Skeletal muscle satellite cell (primary cell): ENCODE results near the gene PTGES2.
"Not testable (repeated sequence)": the region's sequence is repeated elsewhere in the genome, so short reads cannot be mapped to it uniquely, and the experiment has no call there.

Experiments used
- H3K27me3 ChIP-seq: 2 replicates; pipeline ENCODE4 v1.7.0; 2013; ENCODE audit warnings: low read length; ENCODE audit not compliant: control insufficient read depth, insufficient read depth
- H3K36me3 ChIP-seq: 2 replicates; pipeline ENCODE4 v1.7.0; 2013; ENCODE audit warnings: mild to moderate bottlenecking, control low read depth, low read length; ENCODE audit not compliant: insufficient read depth
- H3K4me1 ChIP-seq: 2 replicates; pipeline ENCODE4 v1.7.0; 2013; ENCODE audit warnings: low read length; ENCODE audit not compliant: control insufficient read depth, insufficient read depth
- H3K4me2 ChIP-seq: 2 replicates; pipeline ENCODE4 v1.7.0; 2013; ENCODE audit warnings: mild to moderate bottlenecking, low read length
- H3K4me3 ChIP-seq: 2 replicates; pipeline ENCODE4 v1.7.0; 2013; ENCODE audit warnings: low read length
- H3K9ac ChIP-seq: 2 replicates; pipeline ENCODE4 v1.7.0; 2013; ENCODE audit warnings: mild to moderate bottlenecking, low read depth, low read length, moderate library complexity
- H3K9me3 ChIP-seq: replicated peaks from 2 replicates; pipeline ENCODE4 v1.7.0; 2013; ENCODE audit warnings: mild to moderate bottlenecking, control low read depth, low read length

Gene PTGES2

DNA sequence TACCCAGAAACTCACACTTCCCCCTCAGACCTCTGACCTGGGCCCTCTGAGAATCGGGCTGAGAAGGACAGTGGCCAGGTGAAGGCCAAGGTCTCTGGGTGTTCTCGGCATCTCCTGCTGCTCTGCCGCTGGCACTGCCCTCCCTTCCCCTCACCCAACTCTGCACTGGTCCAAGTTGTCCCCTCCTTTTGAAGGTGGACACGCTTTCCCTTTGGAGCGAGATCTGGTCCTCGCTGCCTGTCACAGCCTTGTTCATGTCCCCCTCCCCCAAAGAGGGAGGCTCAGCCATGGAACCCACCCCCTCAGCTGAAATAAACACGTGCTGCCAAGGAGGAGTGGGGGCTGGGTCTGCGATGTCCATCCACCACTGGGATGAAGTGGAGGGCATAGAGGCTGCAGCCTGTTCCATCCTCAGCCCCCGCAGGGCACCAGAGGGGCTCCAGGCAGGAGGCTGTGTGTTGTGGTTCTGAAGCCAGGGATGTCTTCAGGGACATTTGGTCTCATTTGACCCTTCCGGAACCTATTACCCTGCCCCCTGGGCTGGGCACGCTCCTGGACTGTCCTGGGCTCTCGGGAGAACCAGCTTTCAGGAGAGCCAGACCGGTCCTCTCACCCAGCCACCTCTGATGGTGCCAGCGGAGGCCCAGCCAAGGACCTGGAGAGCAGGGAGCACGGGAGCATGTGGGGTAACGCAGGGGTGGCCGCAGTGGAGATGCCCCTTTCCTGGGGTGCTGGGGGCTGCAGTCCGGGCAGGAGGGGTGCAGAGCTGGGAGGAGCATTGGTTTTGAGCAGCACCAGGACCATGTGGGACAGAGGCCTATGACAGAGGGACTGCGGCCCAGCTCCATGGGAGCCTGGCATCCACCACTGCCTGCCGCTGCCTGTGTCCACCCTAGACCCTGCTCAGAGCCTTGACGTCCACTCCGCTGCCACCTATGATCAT, 17.0 kb upstream of the PTGES2 start:
- no peaks in the 10 kb centered on the region for H3K9me3 ChIP-seq
- H3K36me3 ChIP-seq, result no peaks in the 10 kb centered on the region
- no peak overlapping the region for H3K4me3 ChIP-seq
- no peak overlapping the region for H3K4me2 ChIP-seq
- H3K4me1 ChIP-seq, result peaks cover 6% of the 10 kb centered on the region
- peaks cover 17% of the 10 kb centered on the region for H3K27me3 ChIP-seq
- H3K9ac ChIP-seq, result no peak overlapping the region

GRCh38 chr9:128143525-128144238, 16.2 kb upstream of the PTGES2 start:
- no peak overlapping the region for H3K9ac ChIP-seq
- no peak overlapping the region for H3K4me3 ChIP-seq
- H3K9me3 ChIP-seq, result no peaks in the 10 kb centered on the region
- H3K36me3 ChIP-seq, result no peaks in the 10 kb centered on the region
- H3K4me1 ChIP-seq, result peaks cover 3% of the 10 kb centered on the region
- no peak overlapping the region for H3K4me2 ChIP-seq
- peaks cover 17% of the 10 kb centered on the region for H3K27me3 ChIP-seq

DNA sequence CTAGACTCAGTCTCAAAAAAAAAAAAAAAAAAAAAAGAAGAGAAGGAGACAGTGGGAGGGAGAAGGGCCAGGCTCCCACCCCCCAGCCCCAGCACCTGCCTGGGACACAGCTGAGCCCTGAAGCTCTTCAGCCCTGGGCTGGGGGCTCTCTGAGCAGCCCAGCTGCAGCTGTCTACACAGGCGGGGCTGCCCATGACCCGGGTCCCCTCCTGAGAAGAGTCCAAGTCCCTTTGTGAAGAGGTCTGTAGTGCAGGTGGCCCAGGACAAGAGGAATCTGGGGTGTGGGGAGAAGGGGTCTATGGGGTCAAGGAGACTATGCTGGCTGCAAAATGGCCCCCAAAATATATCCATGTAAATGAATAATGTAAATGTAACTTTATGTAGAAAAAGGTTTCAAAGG, 15.1 kb upstream of the PTGES2 start:
- H3K36me3 ChIP-seq, result no peaks in the 10 kb centered on the region
- H3K4me3 ChIP-seq, result no peak overlapping the region
- H3K4me2 ChIP-seq, result no peak overlapping the region
- H3K4me1 ChIP-seq, result no peaks in the 10 kb centered on the region
- H3K9ac ChIP-seq, result no peak overlapping the region
- H3K27me3 ChIP-seq, result peaks cover 17% of the 10 kb centered on the region
- H3K9me3 ChIP-seq, result no peaks in the 10 kb centered on the region

GRCh38 chr9:128142061-128142460, 14.5 kb upstream of the PTGES2 start:
- no peaks in the 10 kb centered on the region for H3K9me3 ChIP-seq
- H3K4me2 ChIP-seq, result no peak overlapping the region
- H3K4me3 ChIP-seq, result no peak overlapping the region
- no peaks in the 10 kb centered on the region for H3K36me3 ChIP-seq
- H3K9ac ChIP-seq, result no peak overlapping the region
- peaks cover 5% of the 10 kb centered on the region for H3K4me1 ChIP-seq
- peaks cover 17% of the 10 kb centered on the region for H3K27me3 ChIP-seq

GRCh38 chr9:128141604-128142003, 14.1 kb upstream of the PTGES2 start:
- no peak overlapping the region for H3K4me3 ChIP-seq
- H3K4me1 ChIP-seq, result peaks cover 7% of the 10 kb centered on the region
- no peak overlapping the region for H3K9ac ChIP-seq
- H3K36me3 ChIP-seq, result no peaks in the 10 kb centered on the region
- no peak overlapping the region for H3K4me2 ChIP-seq
- H3K9me3 ChIP-seq, result no peaks in the 10 kb centered on the region
- peaks cover 15% of the 10 kb centered on the region for H3K27me3 ChIP-seq

DNA sequence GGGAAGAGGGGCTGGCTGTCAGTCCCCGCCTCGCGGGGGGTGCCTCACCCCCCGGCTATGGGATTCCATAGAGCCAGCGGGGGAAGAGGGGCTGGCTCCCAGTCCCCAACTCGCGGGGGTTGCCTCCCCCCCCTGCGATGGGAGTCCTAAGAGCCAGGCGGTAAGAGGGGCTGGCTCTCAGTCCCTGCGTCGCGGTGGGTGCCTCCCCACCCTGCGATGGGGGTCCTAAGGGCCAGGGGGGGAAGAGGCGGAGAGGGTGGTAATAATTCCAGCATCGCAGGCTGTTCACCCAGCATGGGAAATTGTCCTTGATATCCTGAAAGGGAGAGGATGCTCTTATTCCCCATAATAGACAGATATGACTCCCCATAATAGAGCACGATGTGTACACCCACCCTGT, 12.1 kb upstream of the PTGES2 start:
- Histone ChIP-seq H3K27me3 (peaks cover 4% of the 10 kb centered on the region), H3K4me2 (no peak overlapping the region), H3K9ac (no peak overlapping the region), H3K36me3 (no peaks in the 10 kb centered on the region), H3K4me1 (peaks cover 7% of the 10 kb centered on the region), H3K4me3 (no peak overlapping the region), H3K9me3 (no peaks in the 10 kb centered on the region)

GRCh38 chr9:128138001-128138400, 10.5 kb upstream of the PTGES2 start:
- Histone ChIP-seq H3K9me3 (no peaks in the 10 kb centered on the region), H3K4me3 (no peak overlapping the region), H3K4me1 (peaks cover 7% of the 10 kb centered on the region), H3K27me3 (peaks cover 14% of the 10 kb centered on the region), H3K4me2 (no peak overlapping the region), H3K36me3 (no peaks in the 10 kb centered on the region), H3K9ac (no peak overlapping the region)

- Histone ChIP-seq H3K36me3 (no peaks in the 10 kb centered on the region), H3K4me3 (no peak overlapping the region), H3K9ac (no peak overlapping the region), H3K9me3 (no peaks in the 10 kb centered on the region), H3K4me1 (peaks cover 7% of the 10 kb centered on the region), H3K4me2 (no peak overlapping the region), H3K27me3 (peaks cover 22% of the 10 kb centered on the region)
Measured at GRCh38 chr9:128136816-128137793, 9.6 kb upstream of the PTGES2 start.

GRCh38 chr9:128135561-128135960, 8.0 kb upstream of the PTGES2 start:
- H3K9me3 ChIP-seq, H3K4me1 ChIP-seq, H3K4me2 ChIP-seq, H3K9ac ChIP-seq, H3K4me3 ChIP-seq, H3K36me3 ChIP-seq: not testable (repeated sequence)
- H3K27me3 ChIP-seq, result peaks cover 29% of the 10 kb centered on the region

DNA sequence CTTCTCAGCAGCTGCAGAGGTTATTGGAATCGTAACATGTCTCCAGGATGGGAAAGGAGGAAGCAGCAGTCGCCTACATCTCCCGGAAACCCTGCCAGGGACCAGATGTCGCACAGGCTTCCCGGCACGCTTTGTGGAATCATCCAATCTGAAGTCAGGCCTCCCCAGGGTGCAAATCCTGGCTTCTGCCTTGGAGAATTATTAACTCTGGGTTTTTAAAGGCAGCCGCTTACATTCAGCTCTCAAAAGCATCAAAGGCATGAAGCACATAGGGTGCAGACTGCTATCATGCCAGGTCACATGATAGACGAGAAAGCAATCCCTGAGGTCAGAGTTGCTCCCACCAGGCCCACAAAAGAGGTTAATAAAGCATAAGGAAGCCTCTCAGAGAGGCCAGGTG, 4.6 kb upstream of the PTGES2 start:
- H3K27me3 ChIP-seq, result peaks cover 29% of the 10 kb centered on the region
- H3K4me3 ChIP-seq, H3K36me3 ChIP-seq, H3K4me2 ChIP-seq, H3K9ac ChIP-seq, H3K4me1 ChIP-seq, H3K9me3 ChIP-seq: not testable (repeated sequence)

DNA sequence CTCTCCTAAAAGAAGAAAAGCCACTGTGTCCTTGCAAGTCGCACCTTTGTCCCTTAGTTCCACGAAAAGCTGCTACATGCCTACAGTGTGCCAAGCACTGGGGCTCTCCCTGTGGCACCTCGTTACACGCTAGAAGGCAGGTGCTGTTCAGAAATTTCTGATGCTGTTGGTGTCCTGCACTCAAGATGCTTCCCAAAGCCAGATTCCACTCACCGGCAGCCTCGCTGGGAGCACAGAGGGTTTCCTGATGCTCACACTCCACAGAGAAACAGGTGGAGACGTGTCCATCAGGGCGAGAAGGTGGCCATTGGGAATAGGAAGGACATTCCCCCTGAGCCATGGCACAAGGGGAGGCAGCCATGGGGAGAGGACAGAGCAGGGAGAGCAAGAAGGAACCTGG, 3.8 kb upstream of the PTGES2 start:
- H3K9ac ChIP-seq, H3K4me1 ChIP-seq, H3K4me3 ChIP-seq, H3K4me2 ChIP-seq, H3K9me3 ChIP-seq, H3K36me3 ChIP-seq: not testable (repeated sequence)
- peaks cover 29% of the 10 kb centered on the region for H3K27me3 ChIP-seq
